ENCODE results near the gene TMEM41B. TPM values are rescaled to one million over a fixed set of nuclear protein-coding genes. Genes with fewer than 3 reads are reported as not detected.

Gene TMEM41B
- total RNA-seq, 4 donors from 2014 or later: 13.7 to 53.9 (median 51.8) TPM

DNA sequence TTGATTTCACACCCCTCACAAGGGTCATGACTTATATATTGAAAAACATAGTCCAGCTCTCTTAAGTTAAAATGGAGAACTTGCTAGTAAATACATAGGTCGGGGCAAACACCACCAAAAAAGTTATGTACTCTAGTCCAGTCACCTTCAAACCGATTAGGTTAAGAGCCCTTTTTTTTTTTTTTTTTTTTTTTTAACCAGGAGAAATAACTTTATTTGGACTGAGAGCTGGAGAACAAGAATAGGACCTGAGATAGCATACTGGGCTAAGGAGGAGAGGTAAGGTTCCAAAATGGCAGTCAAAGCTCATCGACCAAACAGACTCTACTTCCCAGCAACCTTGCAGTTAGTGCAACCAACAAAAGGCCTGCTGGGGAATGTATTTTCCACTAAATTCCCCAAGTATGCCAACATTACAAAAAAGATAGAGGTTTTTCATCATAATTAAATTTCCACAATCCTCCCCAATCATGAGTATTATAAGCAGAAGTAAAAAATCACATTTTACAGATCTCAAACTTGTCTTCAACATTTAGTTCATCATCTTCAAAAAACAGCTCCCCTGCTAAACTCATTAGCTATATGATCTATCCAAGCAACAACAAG is 3.8 kb downstream of the TMEM41B start:
- DNase-seq: no peak
- intact Hi-C loops (cut with DNase I; ENCODE audit: low total_unique reads): loop anchor here (10.0 kb wide), 1 partner anchor 74 kb away; the partner anchor contains the start of gene IPO7
- no peaks in the 10 kb centered on the region for H3K27me3 ChIP-seq
- no peaks in the 10 kb centered on the region for H3K9me3 ChIP-seq
- no peaks in the 10 kb centered on the region for H3K36me3 ChIP-seq
- WGBS, 2 donors (ENCODE audit: low coverage in 1 of 2): 92 to 94% methylated on average over 2 to 3 of the region's 3 CpGs
- H3K4me3 ChIP-seq: no peak overlapping the region
- TF ChIP-seq POLR2AphosphoS5 (IDR thresholded peaks at IDR 0.05) (no peak), POLR2A (IDR thresholded peaks at IDR 0.05) (no peak), EP300 (IDR thresholded peaks at IDR 0.05; ENCODE audit: low read depth) (no peak)
- TF ChIP-seq, protein P1, sequence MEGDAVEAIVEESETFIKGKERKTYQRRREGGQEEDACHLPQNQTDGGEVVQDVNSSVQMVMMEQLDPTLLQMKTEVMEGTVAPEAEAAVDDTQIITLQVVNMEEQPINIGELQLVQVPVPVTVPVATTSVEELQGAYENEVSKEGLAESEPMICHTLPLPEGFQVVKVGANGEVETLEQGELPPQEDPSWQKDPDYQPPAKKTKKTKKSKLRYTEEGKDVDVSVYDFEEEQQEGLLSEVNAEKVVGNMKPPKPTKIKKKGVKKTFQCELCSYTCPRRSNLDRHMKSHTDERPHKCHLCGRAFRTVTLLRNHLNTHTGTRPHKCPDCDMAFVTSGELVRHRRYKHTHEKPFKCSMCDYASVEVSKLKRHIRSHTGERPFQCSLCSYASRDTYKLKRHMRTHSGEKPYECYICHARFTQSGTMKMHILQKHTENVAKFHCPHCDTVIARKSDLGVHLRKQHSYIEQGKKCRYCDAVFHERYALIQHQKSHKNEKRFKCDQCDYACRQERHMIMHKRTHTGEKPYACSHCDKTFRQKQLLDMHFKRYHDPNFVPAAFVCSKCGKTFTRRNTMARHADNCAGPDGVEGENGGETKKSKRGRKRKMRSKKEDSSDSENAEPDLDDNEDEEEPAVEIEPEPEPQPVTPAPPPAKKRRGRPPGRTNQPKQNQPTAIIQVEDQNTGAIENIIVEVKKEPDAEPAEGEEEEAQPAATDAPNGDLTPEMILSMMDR (IDR thresholded peaks at IDR 0.05): no peak
- H3K4me1 ChIP-seq: peaks cover 0 to 18% (median 11%) of the 10 kb centered on the region in 4 donors
- in situ Hi-C loops (cut with MboI; ENCODE audit: low pct_ligation_motif_present in 1 of 4, low pct_unique_long_range_greater_than_20kb in 1 of 4, low sequenced_read_pairs in 3 of 4): no loop called here
- H3K27ac ChIP-seq: no peak overlapping the region

DNA sequence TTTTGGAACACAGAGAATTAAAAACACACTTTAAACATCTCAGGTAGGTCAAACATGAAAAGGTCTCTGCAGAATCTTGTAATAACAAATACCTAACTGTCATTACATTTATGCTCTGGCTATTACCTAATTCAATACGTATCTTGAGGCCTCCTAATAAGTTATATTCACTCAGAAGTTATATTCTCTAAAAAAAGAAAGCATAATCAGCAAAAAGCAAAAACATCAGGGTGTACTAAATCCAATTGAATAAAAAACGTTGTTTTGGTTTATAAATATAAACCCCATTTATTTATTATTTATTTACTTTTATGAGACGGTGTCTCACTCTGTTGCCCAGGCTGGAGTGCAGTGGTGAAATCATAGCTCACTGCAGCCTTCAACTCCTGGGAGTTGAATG is 10.2 kb downstream of the TMEM41B start:
- Histone ChIP-seq H3K36me3 (no peaks in the 10 kb centered on the region), H3K27me3 (no peaks in the 10 kb centered on the region), H3K4me3 (no peak overlapping the region), H3K9me3 (no peaks in the 10 kb centered on the region), H3K27ac (no peak overlapping the region), H3K4me1 (no peaks in the 10 kb centered on the region)
- 75 to 78% methylated on average over 3 of the region's 3 CpGs for WGBS, 2 donors (ENCODE audit: low coverage in 1 of 2)
- TF ChIP-seq POLR2AphosphoS5 (IDR thresholded peaks at IDR 0.05): no peak
- no peak for TF ChIP-seq POLR2A (IDR thresholded peaks at IDR 0.05)
- no peak for TF ChIP-seq EP300 (IDR thresholded peaks at IDR 0.05; ENCODE audit: low read depth)
- TF ChIP-seq, protein P1 (IDR thresholded peaks at IDR 0.05): no peak
- intact Hi-C loops (cut with DNase I; ENCODE audit: low total_unique reads) (no loop called here), in situ Hi-C loops (cut with MboI; ENCODE audit: low pct_ligation_motif_present in 1 of 4, low pct_unique_long_range_greater_than_20kb in 1 of 4, low sequenced_read_pairs in 3 of 4) (no loop called here)
- DNase-seq: no peak

- WGBS, 2 donors (ENCODE audit: low coverage in 1 of 2): 83% methylated on average over 2 of the region's 3 CpGs; no CpG with 5 or more reads in 1 of the 2 donors
- Histone ChIP-seq H3K36me3 (peaks cover 0 to 3% (median 0%) of the 10 kb centered on the region in 4 donors), H3K4me3 (no peak overlapping the region), H3K27ac (no peak overlapping the region), H3K27me3 (no peaks in the 10 kb centered on the region), H3K4me1 (no peaks in the 10 kb centered on the region), H3K9me3 (no peaks in the 10 kb centered on the region)
- no peak for DNase-seq
- TF ChIP-seq EP300 (IDR thresholded peaks at IDR 0.05; ENCODE audit: low read depth) (no peak), POLR2AphosphoS5 (IDR thresholded peaks at IDR 0.05) (no peak), POLR2A (IDR thresholded peaks at IDR 0.05) (no peak)
- TF ChIP-seq, protein P1 (IDR thresholded peaks at IDR 0.05): no peak
- intact Hi-C loops (cut with DNase I; ENCODE audit: low total_unique reads) (no loop called here), in situ Hi-C loops (cut with MboI; ENCODE audit: low pct_ligation_motif_present in 1 of 4, low pct_unique_long_range_greater_than_20kb in 1 of 4, low sequenced_read_pairs in 3 of 4) (no loop called here)
Observed at GRCh38 chr11:9302448-9302847, 11.9 kb downstream of the TMEM41B start.

GRCh38 chr11:9301720-9302119 is 12.7 kb downstream of the TMEM41B start:
- peaks cover 0 to 10% (median 0%) of the 10 kb centered on the region in 4 donors for H3K36me3 ChIP-seq
- intact Hi-C loops (cut with DNase I; ENCODE audit: low total_unique reads): no loop called here
- in situ Hi-C loops (cut with MboI; ENCODE audit: low pct_ligation_motif_present in 1 of 4, low pct_unique_long_range_greater_than_20kb in 1 of 4, low sequenced_read_pairs in 3 of 4): no loop called here
- no peak for DNase-seq
- no peaks in the 10 kb centered on the region for H3K27me3 ChIP-seq
- no peaks in the 10 kb centered on the region for H3K9me3 ChIP-seq
- WGBS, 2 donors (ENCODE audit: low coverage in 1 of 2): 85 to 86% methylated on average over 6 to 7 of the region's 10 CpGs
- no peaks in the 10 kb centered on the region for H3K4me1 ChIP-seq
- no peak overlapping the region for H3K4me3 ChIP-seq
- TF ChIP-seq EP300 (IDR thresholded peaks at IDR 0.05; ENCODE audit: low read depth): no peak
- TF ChIP-seq, protein P1 (IDR thresholded peaks at IDR 0.05): no peak
- TF ChIP-seq POLR2A (IDR thresholded peaks at IDR 0.05): no peak
- TF ChIP-seq POLR2AphosphoS5 (IDR thresholded peaks at IDR 0.05): no peak
- no peak overlapping the region for H3K27ac ChIP-seq
